ENCODE results near the gene HTR1B.
A peak's percentile ranks its signal among the peaks of the same experiment; 100 is the strongest.

Gene HTR1B

GRCh38 chr6:77466451-77467437, 3.5 kb upstream of the HTR1B start:
- TF ChIP-seq TAF1 (IDR thresholded peaks at IDR 0.05; ENCODE audit: borderline replicate concordance, low read depth, low read length) = no peak
- no peak for DNase-seq (ENCODE audit: insufficient read length)
- FAIRE-seq = peak; percentile 24

- TF ChIP-seq TAF1 (IDR thresholded peaks at IDR 0.05; ENCODE audit: borderline replicate concordance, low read depth, low read length) (no peak), POLR2AphosphoS5 (IDR thresholded peaks at IDR 0.05; ENCODE audit: low read depth, low read length) (no peak), POLR2A (IDR thresholded peaks at IDR 0.05; ENCODE audit: low read depth, low read length) (no peak)
- FAIRE-seq = peak; percentile 58
- no peak for DNase-seq (ENCODE audit: insufficient read length)
Measured at GRCh38 chr6:77466055-77466450, 2.8 kb upstream of the HTR1B start.

GRCh38 chr6:77464495-77464867, 1.2 kb upstream of the HTR1B start:
- DNase-seq (ENCODE audit: insufficient read length) = no peak
- TF ChIP-seq POLR2AphosphoS5 (IDR thresholded peaks at IDR 0.05; ENCODE audit: low read depth, low read length) (no peak), POLR2A (IDR thresholded peaks at IDR 0.05; ENCODE audit: low read depth, low read length) (no peak), TAF1 (IDR thresholded peaks at IDR 0.05; ENCODE audit: borderline replicate concordance, low read depth, low read length) (no peak)
- no peak for FAIRE-seq

- TF ChIP-seq POLR2A (IDR thresholded peaks at IDR 0.05; ENCODE audit: low read depth, low read length) = no peak
- no peak for TF ChIP-seq TAF1 (IDR thresholded peaks at IDR 0.05; ENCODE audit: borderline replicate concordance, low read depth, low read length)
- no peak for TF ChIP-seq POLR2AphosphoS5 (IDR thresholded peaks at IDR 0.05; ENCODE audit: low read depth, low read length)
- DNase-seq (ENCODE audit: insufficient read length) (no peak), FAIRE-seq (no peak)
Measured at GRCh38 chr6:77463861-77464494, 687 bp upstream of the HTR1B start.

- TF ChIP-seq POLR2A (IDR thresholded peaks at IDR 0.05; ENCODE audit: low read depth, low read length) (no peak), POLR2AphosphoS5 (IDR thresholded peaks at IDR 0.05; ENCODE audit: low read depth, low read length) (no peak), TAF1 (IDR thresholded peaks at IDR 0.05; ENCODE audit: borderline replicate concordance, low read depth, low read length) (no peak)
- DNase-seq (ENCODE audit: insufficient read length) = no peak
- no peak for FAIRE-seq
Measured at GRCh38 chr6:77462359-77463307, 658 bp downstream of the HTR1B start.

- TF ChIP-seq POLR2A (IDR thresholded peaks at IDR 0.05; ENCODE audit: low read depth, low read length) (no peak), POLR2AphosphoS5 (IDR thresholded peaks at IDR 0.05; ENCODE audit: low read depth, low read length) (no peak), TAF1 (IDR thresholded peaks at IDR 0.05; ENCODE audit: borderline replicate concordance, low read depth, low read length) (no peak)
- FAIRE-seq (no peak), DNase-seq (ENCODE audit: insufficient read length) (no peak)
Measured at GRCh38 chr6:77461796-77462195, 1.5 kb downstream of the HTR1B start.

DNA sequence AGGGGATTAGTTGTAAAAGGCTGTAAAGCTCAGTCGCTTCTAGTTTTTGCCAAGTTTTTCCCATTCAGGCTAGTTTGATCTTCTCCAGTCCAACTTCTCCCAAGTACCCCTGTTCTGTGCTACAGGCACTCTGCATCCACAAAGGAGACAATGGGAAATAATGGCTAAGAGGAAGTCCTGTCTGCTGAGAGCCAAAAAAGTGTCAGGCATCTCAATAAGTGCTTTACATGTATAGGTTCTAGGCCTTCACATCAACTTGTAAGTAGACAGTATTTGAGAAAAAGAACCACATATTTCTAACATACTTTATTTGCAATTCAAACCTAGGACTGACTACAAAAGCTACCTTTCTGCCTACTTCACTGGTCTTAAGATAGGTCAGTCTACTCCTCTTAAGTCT, 4.9 kb downstream of the HTR1B start:
- TF ChIP-seq POLR2A (IDR thresholded peaks at IDR 0.05; ENCODE audit: low read depth, low read length) (no peak), POLR2AphosphoS5 (IDR thresholded peaks at IDR 0.05; ENCODE audit: low read depth, low read length) (no peak), TAF1 (IDR thresholded peaks at IDR 0.05; ENCODE audit: borderline replicate concordance, low read depth, low read length) (no peak)
- DNase-seq (ENCODE audit: insufficient read length) = no peak
- no peak for FAIRE-seq

DNA sequence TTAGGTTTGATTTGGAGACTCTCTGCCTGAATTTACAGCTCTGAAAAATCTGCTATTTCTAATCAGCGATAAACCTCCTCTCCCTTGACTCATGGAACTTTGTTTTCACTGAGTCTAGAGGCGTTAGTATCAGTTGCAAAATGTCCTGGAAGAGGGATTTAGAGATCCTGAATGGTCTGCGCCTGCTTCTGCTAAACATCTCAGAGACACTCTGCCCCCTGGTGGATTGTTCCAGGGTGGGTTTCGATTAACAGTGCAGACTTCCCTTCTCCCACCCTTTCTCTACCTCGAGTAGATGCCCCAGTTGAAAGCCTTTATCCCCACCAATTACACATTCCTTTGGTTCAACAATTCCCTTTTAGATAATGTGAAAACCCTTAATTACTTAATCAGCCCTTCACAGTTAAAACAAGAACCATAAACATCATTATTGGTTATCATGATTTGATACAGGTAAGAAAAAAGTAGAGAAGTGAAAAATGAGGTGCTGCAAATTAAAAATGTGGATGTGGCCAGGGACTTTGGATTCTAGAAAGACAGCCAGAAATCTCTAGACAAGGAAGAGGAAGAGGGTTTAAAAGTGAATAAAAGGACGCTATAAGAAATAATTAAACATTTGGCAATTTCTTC, 5.5 kb downstream of the HTR1B start:
- DNase-seq (ENCODE audit: insufficient read length) (no peak), FAIRE-seq (no peak)
- TF ChIP-seq POLR2AphosphoS5 (IDR thresholded peaks at IDR 0.05; ENCODE audit: low read depth, low read length) = no peak
- no peak for TF ChIP-seq TAF1 (IDR thresholded peaks at IDR 0.05; ENCODE audit: borderline replicate concordance, low read depth, low read length)
- TF ChIP-seq POLR2A (IDR thresholded peaks at IDR 0.05; ENCODE audit: low read depth, low read length) = no peak

GRCh38 chr6:77456531-77457248, 6.6 kb downstream of the HTR1B start:
- no peak for DNase-seq (ENCODE audit: insufficient read length)
- no peak for TF ChIP-seq POLR2A (IDR thresholded peaks at IDR 0.05; ENCODE audit: low read depth, low read length)
- no peak for TF ChIP-seq TAF1 (IDR thresholded peaks at IDR 0.05; ENCODE audit: borderline replicate concordance, low read depth, low read length)
- no peak for TF ChIP-seq POLR2AphosphoS5 (IDR thresholded peaks at IDR 0.05; ENCODE audit: low read depth, low read length)
- FAIRE-seq = no peak

- DNase-seq (ENCODE audit: insufficient read length) (no peak), FAIRE-seq (no peak)
- TF ChIP-seq POLR2A (IDR thresholded peaks at IDR 0.05; ENCODE audit: low read depth, low read length) (no peak), POLR2AphosphoS5 (IDR thresholded peaks at IDR 0.05; ENCODE audit: low read depth, low read length) (no peak), TAF1 (IDR thresholded peaks at IDR 0.05; ENCODE audit: borderline replicate concordance, low read depth, low read length) (no peak)
Measured at GRCh38 chr6:77455271-77455670, 8.0 kb downstream of the HTR1B start.

All from GM12892 (cell line).